ENCODE measurements around the gene BRD3OS. TPM values are rescaled to one million over a fixed set of nuclear protein-coding genes. Genes with fewer than 3 reads are reported as not detected.

Gene BRD3OS
- total and polyA plus RNA-seq, 2 experiments from 2014 or later: 9.2 to 16.0 TPM

DNA sequence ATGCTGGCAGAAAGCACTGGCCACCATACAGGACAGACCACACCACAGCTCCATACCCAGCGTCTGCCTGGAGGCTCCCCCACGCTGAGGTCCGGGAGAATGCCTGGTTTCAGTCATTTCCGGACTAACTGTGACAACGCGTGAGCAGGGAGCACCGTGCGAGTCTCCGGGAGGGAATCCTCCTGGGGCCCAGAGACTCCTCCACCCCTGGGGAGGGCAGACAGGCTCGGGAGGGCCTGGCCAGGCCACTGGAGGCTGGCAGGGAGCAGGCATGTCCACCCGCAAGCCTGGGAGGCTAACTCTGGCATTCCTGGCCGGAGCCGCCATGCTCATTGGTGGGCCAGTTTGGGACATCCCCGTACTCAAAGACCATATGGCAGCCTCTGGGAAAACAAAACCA is 6.5 kb downstream of the BRD3OS start:
- Histone ChIP-seq H2AFZ (no peak overlapping the region), H3K36me3 (ENCODE audit: insufficient read depth) (peaks cover 31% of the 10 kb centered on the region; the same call in 1 of the 2 replicates), H3K4me3 (no peak overlapping the region), H4K20me1 (replicated peaks; ENCODE audit: insufficient read depth) (peaks cover under 1% of the 10 kb centered on the region; the same call in 1 of the 2 replicates), H3K9me2 (ENCODE audit: insufficient read depth) (no peaks in the 10 kb centered on the region), H3K27ac (ENCODE audit: low read depth) (no peak overlapping the region), H3K79me2 (replicated peaks; ENCODE audit: insufficient read depth) (no peaks in the 10 kb centered on the region), H3K4me2 (no peak overlapping the region), H3F3A (replicated peaks; ENCODE audit: low read depth) (0 out of 2 replicates have a peak, but pooled peaks cover 5% of the 10 kb centered on the region), H3K27me3 (ENCODE audit: insufficient read depth) (no peaks in the 10 kb centered on the region), H3K4me1 (ENCODE audit: insufficient read depth) (peaks cover 1% of the 10 kb centered on the region; the same call in 1 of the 2 replicates)
- ATAC-seq (no peak), DNase-seq (ENCODE audit: low spot score) (no peak)
- no peak overlapping the region for H3K27ac Mint-ChIP-seq
- no peak overlapping the region for H3K4me3 Mint-ChIP-seq
- TF ChIP-seq REST (IDR thresholded peaks at IDR 0.05; ENCODE audit: unreplicated experiment) (no peak), EZH2phosphoT487 (IDR thresholded peaks at IDR 0.05; ENCODE audit: unreplicated experiment) (peak; percentile 43), NANOG (IDR thresholded peaks at IDR 0.05; ENCODE audit: borderline replicate concordance) (no peak), ZNF114 (CRISPR knock-in tag; IDR thresholded peaks at IDR 0.05) (no peak), STAT1 (IDR thresholded peaks at IDR 0.05; ENCODE audit: unreplicated experiment) (no peak), ETS1 (IDR thresholded peaks at IDR 0.05) (no peak)
- H3K4me1 Mint-ChIP-seq: peaks cover 3% of the 10 kb centered on the region
- H3K27me3 Mint-ChIP-seq (ENCODE audit: insufficient read depth, low read depth, poor library complexity): peaks cover 8% of the 10 kb centered on the region
- H3K9me3 Mint-ChIP-seq: no peaks in the 10 kb centered on the region; the same call in 2 of the 3 replicates
- peaks cover 50% of the 10 kb centered on the region for H3K36me3 Mint-ChIP-seq (ENCODE audit: low read depth)

DNA sequence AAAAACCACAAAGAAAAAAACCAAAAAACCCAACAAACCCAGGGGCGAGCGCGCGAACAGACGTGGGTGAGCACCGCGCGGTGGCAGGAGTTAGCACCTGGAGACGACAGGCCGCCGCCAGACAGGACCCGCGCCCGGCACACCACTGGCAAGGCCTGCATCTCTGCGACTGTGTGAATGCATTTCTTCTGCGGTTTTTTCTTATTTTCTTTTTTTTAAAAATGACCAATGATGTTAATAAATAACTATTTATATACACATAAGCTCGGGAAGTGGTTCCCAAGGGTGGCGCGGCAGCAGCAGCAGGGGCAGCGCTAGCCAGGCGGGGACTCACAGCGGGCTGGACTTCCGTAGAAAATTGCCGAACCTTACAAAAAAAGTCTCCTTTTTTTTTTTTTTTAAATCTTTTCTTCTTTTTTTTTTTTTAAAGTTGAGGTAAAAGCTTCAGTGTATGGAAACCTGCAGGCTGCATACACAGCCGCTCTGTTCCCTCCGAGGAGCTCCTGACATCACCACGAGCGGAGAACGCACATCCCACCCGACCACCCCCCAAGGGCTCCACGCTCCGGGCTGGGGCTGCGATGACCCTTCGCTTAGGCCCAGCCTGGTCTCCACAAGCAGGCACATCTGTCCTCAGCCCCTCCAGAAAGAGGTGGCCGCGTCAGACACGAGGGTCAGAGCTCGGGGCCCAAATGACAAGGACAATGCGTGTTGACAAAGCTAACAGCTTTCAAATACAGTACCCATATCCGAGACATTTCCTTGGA is 7.4 kb downstream of the BRD3OS start:
- H3K9me3 Mint-ChIP-seq: no peaks in the 10 kb centered on the region; the same call in 2 of the 3 replicates
- H4K20me1 ChIP-seq (replicated peaks; ENCODE audit: insufficient read depth): peaks cover 3% of the 10 kb centered on the region; the same call in 1 of the 2 replicates
- no peaks in the 10 kb centered on the region for H3K9me2 ChIP-seq (ENCODE audit: insufficient read depth)
- H3K36me3 Mint-ChIP-seq (ENCODE audit: low read depth): peaks cover 55% of the 10 kb centered on the region
- peaks cover 8% of the 10 kb centered on the region for H3K27me3 Mint-ChIP-seq (ENCODE audit: insufficient read depth, low read depth, poor library complexity)
- H3K4me3 ChIP-seq: no peak overlapping the region
- peaks cover 34% of the 10 kb centered on the region; the same call in 1 of the 2 replicates for H3K36me3 ChIP-seq (ENCODE audit: insufficient read depth)
- no peak overlapping the region for H3K4me2 ChIP-seq
- H3K27ac ChIP-seq (ENCODE audit: low read depth): no peak overlapping the region
- TF ChIP-seq JUNB (IDR thresholded peaks at IDR 0.05; ENCODE audit: unreplicated experiment) (no peak), NANOG (IDR thresholded peaks at IDR 0.05; ENCODE audit: borderline replicate concordance) (no peak), EZH2phosphoT487 (IDR thresholded peaks at IDR 0.05; ENCODE audit: unreplicated experiment) (no peak), STAT1 (IDR thresholded peaks at IDR 0.05; ENCODE audit: unreplicated experiment) (no peak), CREB1 (CRISPR knock-in tag; IDR thresholded peaks at IDR 0.05; ENCODE audit: low read depth) (no peak), REST (IDR thresholded peaks at IDR 0.05; ENCODE audit: unreplicated experiment) (no peak)
- TF ChIP-seq, protein P1, sequence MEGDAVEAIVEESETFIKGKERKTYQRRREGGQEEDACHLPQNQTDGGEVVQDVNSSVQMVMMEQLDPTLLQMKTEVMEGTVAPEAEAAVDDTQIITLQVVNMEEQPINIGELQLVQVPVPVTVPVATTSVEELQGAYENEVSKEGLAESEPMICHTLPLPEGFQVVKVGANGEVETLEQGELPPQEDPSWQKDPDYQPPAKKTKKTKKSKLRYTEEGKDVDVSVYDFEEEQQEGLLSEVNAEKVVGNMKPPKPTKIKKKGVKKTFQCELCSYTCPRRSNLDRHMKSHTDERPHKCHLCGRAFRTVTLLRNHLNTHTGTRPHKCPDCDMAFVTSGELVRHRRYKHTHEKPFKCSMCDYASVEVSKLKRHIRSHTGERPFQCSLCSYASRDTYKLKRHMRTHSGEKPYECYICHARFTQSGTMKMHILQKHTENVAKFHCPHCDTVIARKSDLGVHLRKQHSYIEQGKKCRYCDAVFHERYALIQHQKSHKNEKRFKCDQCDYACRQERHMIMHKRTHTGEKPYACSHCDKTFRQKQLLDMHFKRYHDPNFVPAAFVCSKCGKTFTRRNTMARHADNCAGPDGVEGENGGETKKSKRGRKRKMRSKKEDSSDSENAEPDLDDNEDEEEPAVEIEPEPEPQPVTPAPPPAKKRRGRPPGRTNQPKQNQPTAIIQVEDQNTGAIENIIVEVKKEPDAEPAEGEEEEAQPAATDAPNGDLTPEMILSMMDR (conservative IDR thresholded peaks at IDR 0.05; ENCODE audit: low read depth in 2 of 2): no peak
- H3K4me3 Mint-ChIP-seq: no peak overlapping the region
- no peak for ATAC-seq
- H3K4me1 Mint-ChIP-seq: no peaks in the 10 kb centered on the region
- no peaks in the 10 kb centered on the region for H3K4me1 ChIP-seq (ENCODE audit: insufficient read depth)
- H3K27ac Mint-ChIP-seq: no peak overlapping the region
- no peak for DNase-seq (ENCODE audit: low spot score)
- H3F3A ChIP-seq (replicated peaks; ENCODE audit: low read depth): 0 out of 2 replicates have a peak, but pooled peaks cover 5% of the 10 kb centered on the region
- no peak overlapping the region for H2AFZ ChIP-seq
- H3K79me2 ChIP-seq (replicated peaks; ENCODE audit: insufficient read depth): peaks cover 1% of the 10 kb centered on the region; the same call in 1 of the 2 replicates
- no peaks in the 10 kb centered on the region for H3K27me3 ChIP-seq (ENCODE audit: insufficient read depth)
